Transverse colon (tissue), 4 donors: Measurements from ENCODE around the gene JSRP1.

Experiments used
- EP300 ChIP-seq: sonication (generic); formaldehyde crosslinking; IDR thresholded peaks from one replicate; pipeline ENCODE4 v1.6.1; 2017; ENCODE audit warnings: antibody characterized with exemption, low read depth
- POLR2A ChIP-seq: fragments of 450-650 bp; IDR thresholded peaks from one replicate; pipeline ENCODE4 v1.6.1; 2016; ENCODE audit warnings: antibody characterized with exemption, mild to moderate bottlenecking, moderate library complexity
- POLR2AphosphoS5 ChIP-seq, 3 donors: sonication (generic); formaldehyde crosslinking; IDR thresholded peaks; one replicate each; pipeline ENCODE4 v1.6.1; 2016; ENCODE audit warnings: antibody characterized with exemption in 3 of 3
- TF ChIP-seq, protein P1 (sequence below), 5 experiments: fragments of 200-600 bp in 3 of 5; fragments of 450-650 bp in 2 of 5; sonication (generic) in 3 of 5; IDR thresholded peaks; 1 replicate in 2 of 5; 2 replicates in 3 of 5; pipeline ENCODE4 v1.5.1; 2016 to 2017; ENCODE audit warnings: antibody characterized with exemption in 5 of 5, inconsistent platforms in 3 of 5, mild to moderate bottlenecking in 2 of 5, moderate library complexity in 1 of 5

- TF ChIP-seq, protein P1, sequence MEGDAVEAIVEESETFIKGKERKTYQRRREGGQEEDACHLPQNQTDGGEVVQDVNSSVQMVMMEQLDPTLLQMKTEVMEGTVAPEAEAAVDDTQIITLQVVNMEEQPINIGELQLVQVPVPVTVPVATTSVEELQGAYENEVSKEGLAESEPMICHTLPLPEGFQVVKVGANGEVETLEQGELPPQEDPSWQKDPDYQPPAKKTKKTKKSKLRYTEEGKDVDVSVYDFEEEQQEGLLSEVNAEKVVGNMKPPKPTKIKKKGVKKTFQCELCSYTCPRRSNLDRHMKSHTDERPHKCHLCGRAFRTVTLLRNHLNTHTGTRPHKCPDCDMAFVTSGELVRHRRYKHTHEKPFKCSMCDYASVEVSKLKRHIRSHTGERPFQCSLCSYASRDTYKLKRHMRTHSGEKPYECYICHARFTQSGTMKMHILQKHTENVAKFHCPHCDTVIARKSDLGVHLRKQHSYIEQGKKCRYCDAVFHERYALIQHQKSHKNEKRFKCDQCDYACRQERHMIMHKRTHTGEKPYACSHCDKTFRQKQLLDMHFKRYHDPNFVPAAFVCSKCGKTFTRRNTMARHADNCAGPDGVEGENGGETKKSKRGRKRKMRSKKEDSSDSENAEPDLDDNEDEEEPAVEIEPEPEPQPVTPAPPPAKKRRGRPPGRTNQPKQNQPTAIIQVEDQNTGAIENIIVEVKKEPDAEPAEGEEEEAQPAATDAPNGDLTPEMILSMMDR (IDR thresholded peaks at IDR 0.05) = no peak
- TF ChIP-seq POLR2AphosphoS5 (IDR thresholded peaks at IDR 0.05) (no peak), POLR2A (no peak), EP300 (no peak)
Measured at GRCh38 chr19:2277138-2277537, 20.9 kb upstream of the JSRP1 start.
